HG03520 (cell line): ENCODE data around the gene LIMS2.

Experiments
- ATAC-seq: cut with Tn5 transposase; IDR thresholded peaks from one replicate; pipeline ENCODE4 v1.9.1; 2021; ENCODE audit warnings: mild to moderate bottlenecking, moderate library complexity; ENCODE audit not compliant: unreplicated experiment

The LIMS2 gene

DNA sequence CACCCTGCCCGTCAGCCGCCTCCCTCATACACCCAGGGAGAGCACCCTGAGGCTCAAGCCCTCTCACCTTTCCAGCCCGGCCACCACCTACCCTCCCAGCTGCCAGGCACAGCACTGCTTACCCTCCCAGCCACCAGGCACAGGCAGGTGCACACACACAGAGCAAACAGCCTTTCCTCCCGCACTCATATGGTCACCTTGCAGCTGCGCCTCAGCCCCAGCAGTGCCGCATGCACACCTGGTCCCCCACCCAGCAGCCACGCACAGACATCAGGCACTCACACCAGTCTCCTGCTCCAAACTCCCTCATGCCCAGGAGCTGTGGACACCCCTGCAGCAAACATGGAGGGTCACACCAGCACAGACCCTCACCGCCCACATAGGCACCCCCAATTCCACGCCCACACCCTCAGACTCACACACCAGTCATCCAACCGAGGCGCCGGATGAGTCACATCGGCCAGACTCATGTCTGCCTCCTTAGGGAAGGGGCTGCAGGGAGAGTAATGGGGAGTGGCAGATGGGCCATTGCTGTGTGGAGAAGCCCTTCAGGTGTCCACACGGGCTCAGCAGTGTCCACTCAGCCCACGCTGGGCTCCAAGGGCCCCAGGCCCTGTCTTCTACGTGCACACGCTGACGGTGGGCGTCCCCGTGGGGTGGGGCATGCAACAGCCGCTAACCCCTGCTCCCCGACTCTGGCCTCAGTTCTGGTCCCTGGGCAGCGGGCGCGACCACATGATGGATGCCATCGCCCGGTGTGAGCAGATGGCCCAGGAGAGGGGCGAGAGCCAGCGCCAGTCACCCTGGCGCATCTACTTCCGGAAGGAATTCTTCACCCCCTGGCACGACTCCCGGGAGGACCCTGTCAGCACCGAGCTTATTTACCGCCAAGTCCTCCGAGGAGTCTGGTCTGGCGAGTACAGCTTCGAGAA lies 51.7 kb downstream of the LIMS2 start:
- no peak for ATAC-seq

DNA sequence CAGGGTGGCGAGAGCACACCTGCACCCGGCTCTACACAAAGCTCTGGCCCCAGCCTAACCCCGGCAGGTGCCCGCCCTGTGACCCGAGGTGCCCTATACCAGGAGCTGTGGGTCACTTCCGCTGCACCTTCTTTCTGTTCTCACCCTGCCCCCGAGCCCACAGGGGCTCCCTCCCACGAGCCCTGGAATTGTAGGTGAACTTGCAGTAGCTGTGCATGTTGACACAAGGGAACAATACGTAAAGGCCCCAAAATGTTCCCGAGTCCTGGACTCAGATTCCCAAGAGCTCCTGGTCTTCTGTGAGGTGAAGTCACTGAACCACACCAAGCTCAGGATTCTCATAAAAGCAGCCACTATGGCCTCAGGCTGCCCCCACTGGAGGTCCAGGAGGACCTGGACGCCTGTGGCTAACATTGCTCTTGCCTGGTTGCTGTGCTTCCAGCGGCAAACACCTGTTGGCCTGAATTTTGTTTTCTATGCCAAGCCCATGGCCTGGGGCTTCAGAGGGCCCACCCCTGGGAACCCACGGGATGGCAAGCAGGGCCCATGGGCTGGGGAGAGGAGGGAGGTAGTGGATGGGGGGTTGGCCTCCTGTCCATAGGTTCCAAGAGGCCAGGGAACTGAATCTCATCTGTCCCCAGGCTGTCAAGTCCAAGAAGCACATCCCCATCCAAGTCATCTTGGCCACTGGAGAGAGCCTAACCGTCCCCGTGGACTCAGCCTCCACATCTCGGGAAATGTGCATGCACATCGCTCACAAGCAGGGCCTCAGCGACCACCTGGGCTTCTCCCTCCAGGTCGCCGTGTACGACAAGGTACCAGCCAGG lies 52.6 kb downstream of the LIMS2 start:
- no peak for ATAC-seq

GRCh38 chr2:127621981-127622431 lies 53.3 kb downstream of the LIMS2 start:
- no peak for ATAC-seq

- ATAC-seq, result no peak
Measured at GRCh38 chr2:127620866-127621265, 54.5 kb downstream of the LIMS2 start.

- ATAC-seq, result no peak
Measured at GRCh38 chr2:127619877-127620705, 55.2 kb downstream of the LIMS2 start.

DNA sequence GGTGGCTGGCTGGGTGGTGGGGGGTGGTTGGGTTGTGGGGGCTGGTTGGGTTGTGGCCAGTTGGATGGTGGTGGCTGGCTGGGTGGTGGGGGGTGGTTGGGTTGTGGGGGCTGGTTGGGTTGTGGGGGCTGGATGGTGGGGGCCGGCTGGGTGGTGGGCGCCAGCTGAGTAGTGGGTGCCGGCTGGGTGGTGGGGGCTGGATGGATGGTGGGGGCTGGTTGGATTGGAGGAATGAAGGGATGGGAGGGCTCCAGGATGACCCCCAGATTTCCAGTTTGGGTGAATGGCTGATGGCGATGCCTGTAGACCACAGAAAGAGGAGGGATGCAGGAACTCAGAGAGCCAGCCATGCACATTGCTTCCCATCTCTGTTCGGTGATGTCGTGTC lies 56.1 kb downstream of the LIMS2 start:
- ATAC-seq, result no peak

DNA sequence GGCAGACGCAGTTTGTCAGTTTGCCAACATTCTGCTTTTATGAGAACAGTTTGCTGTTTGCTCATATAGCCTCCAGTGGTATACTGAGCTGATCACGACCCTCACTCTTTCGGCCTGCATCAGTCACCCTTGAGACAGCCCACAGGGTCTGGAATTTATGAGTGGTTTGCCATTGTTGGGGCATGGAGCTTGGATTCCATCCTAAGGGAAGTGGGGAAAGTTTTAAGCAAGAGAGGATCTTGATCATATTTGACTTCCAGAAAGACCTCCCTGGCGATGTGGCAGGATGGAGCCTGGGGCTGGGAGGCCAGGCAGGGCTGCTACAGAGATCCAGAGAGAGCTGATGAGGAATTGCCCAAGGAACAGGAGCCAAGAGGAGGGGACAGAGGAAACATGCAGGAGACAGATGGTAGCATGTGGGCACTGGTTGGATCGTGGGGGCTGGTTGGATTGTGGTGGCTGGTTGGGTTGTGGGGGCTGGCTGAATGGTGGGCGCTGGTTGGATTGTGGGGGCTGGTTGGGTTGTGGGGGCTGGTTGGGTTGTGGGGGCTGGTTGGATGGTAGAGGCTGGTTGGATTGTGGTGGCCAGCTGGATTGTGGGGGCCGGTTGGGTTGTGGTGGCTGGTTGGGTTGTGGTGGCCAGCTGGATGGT lies 56.7 kb downstream of the LIMS2 start:
- ATAC-seq, result no peak

- no peak for ATAC-seq
Measured at GRCh38 chr2:127615511-127616166, 59.7 kb downstream of the LIMS2 start.

GRCh38 chr2:127614731-127615130 lies 60.6 kb downstream of the LIMS2 start:
- no peak for ATAC-seq

GRCh38 chr2:127614246-127614645 lies 61.1 kb downstream of the LIMS2 start:
- no peak for ATAC-seq

GRCh38 chr2:127612111-127612822 lies 63.1 kb downstream of the LIMS2 start:
- ATAC-seq, result no peak

GRCh38 chr2:127611076-127611925 lies 64.0 kb downstream of the LIMS2 start:
- no peak for ATAC-seq

GRCh38 chr2:127610561-127610960 lies 64.8 kb downstream of the LIMS2 start:
- no peak for ATAC-seq

DNA sequence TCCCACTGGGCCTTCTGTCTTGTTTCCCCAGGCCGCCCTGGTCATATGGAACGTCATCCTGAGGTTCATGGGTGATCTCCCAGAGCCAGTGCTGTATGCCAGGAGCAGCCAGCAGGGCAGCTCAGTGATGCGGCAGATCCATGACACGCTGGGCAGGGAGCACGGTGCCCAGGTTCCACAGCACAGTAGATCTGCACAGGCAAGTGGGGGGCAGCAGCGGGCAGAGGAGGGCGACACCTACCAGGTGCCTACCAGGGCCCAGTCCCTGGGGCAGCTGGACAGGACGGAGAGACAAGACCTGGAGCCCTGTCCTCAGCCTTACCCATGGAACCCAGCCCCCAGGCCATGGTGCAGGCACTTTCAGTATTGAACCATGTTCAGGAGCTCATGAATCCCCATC lies 65.5 kb downstream of the LIMS2 start:
- ATAC-seq, result no peak

DNA sequence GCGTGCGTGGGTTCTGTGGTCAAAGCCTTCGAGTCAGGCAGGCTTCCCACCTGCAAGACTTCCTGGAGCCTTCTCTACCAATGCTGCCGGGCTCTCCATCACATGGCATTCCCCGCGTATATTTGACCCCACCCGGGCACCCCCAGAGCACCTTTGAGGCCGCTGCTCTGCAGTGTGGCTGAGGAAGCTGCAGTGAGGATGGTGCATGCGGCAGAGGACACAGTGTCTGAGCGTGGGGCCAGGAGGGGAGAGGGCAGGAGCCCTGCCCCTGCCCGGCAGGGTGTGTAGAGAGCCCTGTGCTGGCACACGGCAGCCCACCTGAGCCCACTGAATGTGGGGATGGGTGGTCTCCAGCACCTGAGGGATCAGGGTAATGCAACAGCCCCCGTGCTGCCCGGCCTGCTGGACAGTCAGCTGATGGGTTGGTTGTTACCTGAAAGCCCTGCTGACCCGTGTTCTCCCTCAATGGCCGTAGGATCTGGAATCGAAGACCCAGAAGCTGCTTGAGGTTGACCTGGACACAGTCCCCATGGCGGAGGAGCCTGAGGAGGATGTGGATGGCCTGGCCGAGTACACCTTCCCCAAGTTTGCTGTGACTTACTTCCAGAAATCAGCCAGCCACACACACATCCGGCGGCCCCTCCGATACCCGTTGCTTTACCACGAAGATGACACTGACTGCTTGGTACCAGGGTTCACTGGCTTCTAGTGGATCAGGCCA lies 66.1 kb downstream of the LIMS2 start:
- ATAC-seq, result no peak

DNA sequence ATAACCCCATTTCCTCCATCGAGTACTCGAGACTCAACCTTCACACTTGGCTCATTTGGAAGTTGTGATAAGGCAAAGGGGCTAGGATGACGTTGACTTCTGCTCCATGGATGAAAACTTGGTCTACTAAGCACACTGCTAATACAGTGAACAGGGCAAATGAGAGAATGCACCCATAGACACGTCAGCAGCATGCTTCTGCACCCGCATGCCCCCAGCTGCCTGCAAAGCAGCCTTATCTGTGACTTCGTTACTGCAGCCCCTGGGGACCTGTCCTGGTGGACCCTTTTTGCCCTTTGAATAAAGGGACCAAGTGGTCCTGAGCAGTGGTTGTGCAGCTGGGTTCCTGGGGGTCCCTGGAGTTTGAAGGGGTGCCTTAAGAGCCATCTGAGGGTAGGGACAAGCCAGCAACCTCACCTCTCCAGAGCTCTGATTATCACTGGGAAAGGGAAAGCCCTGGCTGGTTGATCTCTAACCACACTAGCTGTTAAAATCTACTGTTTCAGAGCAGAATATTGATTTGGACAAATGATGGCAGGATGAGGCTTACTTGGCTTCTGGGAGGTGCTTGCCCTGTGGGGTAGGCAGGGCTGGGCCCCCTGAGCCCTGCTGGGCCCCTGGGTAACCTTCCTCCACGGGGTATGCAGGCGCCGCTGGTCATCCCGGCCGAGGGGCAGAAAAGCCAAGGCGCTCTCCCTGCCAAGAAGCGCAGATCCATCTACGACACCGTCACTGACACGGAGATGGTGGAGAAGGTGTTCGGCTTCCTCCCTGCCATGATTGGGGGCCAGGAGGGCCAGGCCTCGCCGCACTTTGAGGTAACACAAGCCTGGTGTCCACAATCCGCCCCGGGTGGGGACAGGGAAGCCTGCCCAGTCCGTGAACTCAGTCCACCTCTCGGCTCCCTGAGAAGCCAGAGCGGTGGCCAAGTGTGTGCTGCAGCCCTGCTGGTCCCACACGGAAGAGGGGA lies 67.0 kb downstream of the LIMS2 start:
- no peak for ATAC-seq
